ENCODE data around the gene AKAP6.
"Not testable (repeated sequence)": the region's sequence is repeated elsewhere in the genome, so short reads cannot be mapped to it uniquely, and the experiment has no call there.

The AKAP6 gene

DNA sequence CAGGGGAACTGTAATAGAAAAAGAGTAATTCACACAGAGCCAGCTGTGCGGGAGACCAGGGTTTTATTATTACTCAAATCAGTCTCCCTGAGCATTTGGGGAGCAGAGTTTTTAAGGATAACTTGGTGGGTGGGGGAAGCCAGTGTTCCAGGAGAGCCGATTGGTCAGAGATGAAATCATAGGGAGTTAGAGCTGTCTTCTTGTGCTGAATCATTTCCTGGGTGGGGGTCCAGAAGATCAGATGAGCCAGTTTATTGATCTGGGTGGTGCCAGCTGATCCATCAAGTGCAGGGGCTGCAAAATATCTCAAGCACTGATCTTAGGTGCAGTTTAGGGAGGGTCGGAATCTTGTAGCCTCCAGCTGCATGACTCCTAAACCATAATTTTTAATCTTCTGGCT is 44.1 kb downstream of the AKAP6 start:
- DNase-seq (ENCODE audit: low read depth in 3 of 3), result not testable (repeated sequence)

DNA sequence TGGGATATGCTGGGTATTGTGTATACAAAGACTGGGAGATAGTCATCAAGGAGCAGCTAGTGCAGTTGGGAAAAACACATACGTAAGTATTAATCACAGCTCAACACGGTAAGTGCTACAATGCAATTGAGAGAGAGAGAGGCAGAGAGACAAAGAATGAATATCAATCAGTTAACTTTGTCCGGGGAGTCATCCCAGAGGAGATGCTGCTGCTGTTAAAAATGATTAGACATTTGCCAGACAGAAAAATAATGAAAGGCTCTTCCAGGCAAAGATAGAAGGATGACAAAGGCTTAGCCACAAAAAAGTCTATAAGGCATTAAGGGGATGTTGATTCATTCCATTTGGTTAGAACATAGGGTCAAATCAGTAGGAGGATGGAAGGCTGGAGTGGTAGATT is 45.1 kb downstream of the AKAP6 start:
- no peak for DNase-seq (ENCODE audit: low read depth in 3 of 3)

DNA sequence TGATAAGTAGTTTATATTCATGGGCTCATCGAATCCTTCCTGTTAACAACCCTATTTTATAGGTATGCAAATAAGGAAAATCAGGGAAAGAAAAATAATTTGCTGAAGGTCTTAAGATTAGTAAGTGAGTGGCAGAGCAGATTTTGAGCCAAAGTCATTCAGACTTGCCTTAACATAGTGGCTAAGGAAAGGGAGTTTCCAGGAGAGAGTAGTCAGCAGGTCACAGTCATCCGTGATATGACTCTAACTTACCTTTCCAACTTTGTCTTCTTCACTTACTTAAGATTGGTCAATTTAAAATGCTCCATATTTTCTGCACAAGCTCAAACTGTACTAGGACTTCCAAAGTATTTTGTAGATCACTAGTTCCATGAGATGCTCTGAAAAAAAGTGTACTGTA is 46.6 kb downstream of the AKAP6 start:
- no peak for DNase-seq (ENCODE audit: low read depth in 3 of 3)

DNA sequence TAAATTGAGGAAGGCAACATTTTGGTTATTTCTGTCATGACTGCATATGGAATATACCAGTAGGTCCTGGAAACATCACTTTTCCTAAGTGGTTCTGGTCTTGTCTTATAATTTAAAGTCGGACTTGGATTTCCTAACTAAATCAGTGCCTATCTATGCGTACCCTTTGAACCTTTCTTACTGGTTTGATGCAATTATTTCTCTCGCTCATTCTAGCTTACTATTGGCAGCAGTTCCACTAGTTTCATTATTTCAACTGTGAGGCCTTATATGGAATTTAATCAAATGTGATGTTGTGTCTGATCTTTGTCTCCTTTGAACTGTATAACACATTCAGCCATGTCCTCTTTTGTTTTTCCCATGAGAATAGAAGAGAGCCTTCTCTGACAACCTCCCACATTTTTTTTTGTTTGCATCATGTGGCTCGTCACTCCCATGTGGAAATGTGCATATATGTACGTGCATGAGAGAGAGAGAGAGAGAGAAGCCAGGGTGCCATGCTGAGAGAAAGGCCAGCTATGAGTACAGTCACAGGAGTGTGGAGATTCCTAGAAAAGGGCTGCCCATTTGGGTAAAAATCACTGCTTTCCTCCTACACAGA is 48.0 kb downstream of the AKAP6 start:
- no peak for DNase-seq (ENCODE audit: low read depth in 3 of 3)

DNA sequence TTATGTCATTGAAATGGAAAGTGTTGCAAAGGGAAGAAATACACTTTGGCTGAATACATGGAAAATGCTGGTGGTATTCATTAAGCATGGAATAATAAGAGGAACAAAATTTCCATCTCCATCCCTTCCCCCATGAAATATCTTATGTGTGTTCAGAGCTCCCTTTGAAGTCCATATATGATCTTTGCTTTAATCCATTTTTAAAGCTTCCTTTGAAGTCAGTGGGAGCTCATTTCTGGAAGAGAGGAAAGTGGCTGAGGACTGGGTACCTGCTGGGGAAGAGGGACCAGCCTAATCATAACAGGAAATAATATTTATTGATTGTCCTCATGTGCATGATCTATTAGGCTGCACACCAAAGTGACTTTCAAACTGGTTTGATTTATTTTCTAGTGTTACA is 49.2 kb downstream of the AKAP6 start:
- no peak for DNase-seq (ENCODE audit: low read depth in 3 of 3)

DNA sequence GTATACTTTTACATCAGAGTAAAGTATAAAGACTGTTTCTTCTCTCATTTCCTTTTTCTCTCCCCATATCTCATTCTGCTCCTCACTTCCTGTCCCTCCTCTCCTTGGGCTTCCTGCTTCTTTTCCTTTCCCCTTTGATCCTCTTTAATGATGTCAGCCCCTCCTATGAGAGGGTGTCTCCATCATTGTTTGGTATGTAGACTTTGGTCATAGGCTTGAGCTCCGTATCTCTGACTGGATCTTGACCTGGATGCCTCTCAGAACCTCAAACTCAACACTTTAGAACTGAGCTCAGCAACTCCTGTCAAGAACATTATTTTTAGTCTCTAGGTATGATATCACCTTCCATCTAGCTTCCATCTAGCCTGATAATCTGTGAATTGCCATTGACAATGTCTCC is 50.3 kb downstream of the AKAP6 start:
- no peak for DNase-seq (ENCODE audit: low read depth in 3 of 3)

DNA sequence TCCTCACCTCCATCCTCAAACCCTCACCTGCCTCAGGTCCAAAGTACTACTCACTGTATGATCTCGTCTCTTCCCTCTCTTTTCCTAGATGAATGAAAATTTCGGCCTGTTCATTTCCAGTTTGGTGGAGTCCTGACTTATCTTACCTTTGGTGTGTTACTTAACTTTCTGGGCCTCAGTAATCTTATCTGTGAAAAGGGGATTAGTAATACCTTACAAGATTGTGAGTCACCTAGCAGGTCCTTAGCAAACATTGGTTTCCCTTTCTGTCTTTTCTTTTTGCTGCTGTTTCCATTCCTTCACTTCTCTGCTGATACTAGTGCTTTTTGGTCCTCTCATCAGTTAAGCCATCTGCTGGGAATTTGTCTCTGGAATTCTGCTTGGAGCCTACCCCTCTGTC is 52.8 kb downstream of the AKAP6 start:
- no peak for DNase-seq (ENCODE audit: low read depth in 3 of 3)

DNA sequence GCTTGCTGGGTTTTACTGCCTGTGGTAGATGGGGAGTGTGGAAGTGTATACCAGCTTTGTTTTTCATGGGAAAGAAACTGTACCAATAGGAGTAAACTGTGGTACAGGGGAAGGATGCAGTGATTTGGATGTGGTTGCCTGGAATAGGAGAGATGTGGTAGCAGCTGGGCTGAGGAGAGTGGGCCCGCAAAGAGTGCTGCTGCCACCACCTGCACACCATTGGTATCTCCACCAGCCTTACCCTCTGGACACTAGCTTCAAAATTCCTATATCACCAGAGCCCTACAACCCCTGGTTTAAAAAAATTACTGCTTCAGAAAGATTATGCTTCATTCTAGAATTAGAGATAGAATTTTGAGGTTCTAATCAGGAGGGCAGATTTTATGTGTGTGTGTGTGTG is 53.6 kb downstream of the AKAP6 start:
- DNase-seq (ENCODE audit: low read depth in 3 of 3), result no peak

DNA sequence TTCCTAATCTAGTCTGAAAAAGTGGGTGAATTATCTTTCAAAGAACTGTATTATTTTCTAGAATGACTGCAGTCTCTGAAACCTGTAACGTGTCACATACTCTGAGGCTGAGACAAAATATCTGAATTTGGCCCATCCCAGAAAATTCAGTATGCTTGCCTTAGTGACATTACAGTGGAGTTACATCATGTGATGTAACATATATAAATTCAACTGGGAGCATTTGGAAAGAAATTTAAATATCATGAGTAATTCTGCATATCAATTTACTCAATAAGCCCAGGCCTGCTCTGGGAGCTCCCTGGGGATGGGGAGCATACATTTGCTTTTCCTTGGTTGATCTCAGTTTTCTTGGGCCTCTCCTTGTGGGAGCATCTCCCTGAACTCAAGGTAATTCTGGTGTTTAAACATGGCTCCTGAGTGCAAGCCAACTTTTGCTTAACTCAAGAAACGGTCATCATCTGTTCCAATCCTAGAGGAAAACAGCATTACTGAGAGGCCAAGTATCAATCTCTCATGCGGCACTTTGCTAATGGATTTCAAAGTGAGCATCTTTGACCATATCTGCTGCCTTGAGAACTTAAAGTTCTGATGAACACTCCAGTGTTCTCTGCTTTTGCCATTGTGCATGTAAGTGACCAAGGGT is 54.4 kb downstream of the AKAP6 start:
- DNase-seq (ENCODE audit: low read depth in 3 of 3), result no peak

DNA sequence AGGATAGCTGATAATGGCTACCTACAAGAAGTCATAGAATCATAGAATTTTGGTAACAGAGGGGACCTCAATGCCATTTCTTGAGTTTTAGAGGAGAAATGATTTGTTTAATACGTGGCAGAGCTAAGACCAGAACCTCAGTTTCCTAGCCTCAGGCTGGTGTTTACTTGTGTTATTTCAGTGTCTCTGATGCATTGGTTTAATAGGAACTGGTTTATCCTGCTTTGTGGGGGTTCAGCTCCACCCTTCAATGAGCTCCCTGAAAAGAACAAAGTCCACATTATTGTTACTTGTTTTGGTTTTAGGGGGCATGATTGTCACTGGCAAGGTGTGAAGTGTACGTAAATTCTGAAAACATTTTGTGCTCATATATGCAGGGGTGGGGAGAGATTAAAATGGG is 55.4 kb downstream of the AKAP6 start:
- DNase-seq (ENCODE audit: low read depth in 3 of 3), result no peak

DNA sequence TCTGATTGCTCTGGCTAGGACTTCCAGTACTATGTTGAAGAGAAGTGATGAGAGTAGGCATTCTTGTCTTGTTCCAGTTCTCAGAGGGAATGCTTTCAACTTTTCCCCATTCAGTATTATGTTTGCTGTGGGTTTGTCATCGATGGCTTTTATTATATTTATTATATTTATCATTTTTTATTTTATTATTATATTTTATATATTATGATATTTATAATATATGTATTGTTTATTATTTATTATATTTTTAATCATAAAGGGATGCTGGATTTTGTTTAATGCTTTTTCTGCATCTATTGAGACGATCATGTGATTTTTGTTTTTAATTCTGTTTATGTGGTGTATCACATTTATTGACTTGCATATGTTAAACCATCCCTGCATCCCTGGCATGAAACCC is 58.2 kb downstream of the AKAP6 start:
- not testable (repeated sequence) for DNase-seq (ENCODE audit: low read depth in 3 of 3)

DNA sequence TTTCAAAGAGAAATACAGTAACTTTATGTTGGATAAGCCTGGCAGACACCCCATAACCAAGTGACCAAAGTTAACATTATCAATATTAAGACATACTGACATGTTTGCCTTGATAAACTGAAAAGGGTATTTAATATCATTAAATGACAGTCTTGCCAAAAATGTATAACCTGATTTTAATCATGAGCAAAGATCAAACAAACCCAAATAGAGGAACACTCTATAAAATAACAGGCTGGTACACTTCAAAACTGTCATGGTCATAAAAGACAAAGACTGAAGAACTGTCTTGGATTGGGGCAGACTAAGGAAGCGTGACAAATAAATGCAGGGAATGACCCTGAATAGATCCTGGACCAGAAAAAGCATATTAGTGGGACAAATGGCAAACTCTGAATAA is 64.0 kb downstream of the AKAP6 start:
- DNase-seq (ENCODE audit: low read depth in 3 of 3), result no peak

DNA sequence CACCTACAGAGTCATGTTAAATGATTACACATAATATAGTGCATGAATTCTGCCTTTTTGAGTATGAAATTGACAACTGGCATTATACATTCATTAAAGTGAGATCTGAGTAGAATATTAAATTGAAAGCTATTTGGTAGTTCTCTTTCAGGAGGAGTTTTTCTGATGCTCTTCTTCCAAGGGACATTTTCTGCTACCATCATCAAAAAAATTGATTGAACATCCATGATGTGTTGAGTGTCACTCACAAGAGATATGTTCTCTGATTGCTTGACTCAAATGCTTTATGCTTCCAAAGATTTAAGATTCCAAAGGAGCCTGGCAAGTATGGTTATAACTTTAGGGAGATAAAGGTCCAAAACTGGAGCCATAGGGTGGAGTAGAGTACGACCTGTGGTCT is 64.9 kb downstream of the AKAP6 start:
- no peak for DNase-seq (ENCODE audit: low read depth in 3 of 3)

DNA sequence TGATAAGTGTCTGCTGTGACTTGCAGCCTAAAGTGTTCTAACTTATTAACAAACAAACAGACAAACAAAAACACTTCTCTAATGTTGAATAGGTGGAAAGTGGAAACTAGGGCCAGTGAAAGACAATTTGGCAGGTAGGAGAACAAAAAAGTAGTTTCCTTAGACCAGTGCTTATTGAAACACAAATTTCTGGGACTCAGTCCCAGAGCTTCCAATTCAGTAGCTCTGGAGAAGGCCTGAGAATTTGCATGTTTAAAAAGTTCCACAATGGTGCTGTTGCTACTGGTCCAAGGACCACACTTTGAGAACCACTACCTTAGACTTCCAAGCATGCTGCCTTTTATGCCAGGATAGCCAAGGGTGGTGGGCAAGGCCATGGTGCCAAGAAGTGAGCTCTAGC is 67.8 kb downstream of the AKAP6 start:
- DNase-seq (ENCODE audit: low read depth in 3 of 3), result no peak

DNA sequence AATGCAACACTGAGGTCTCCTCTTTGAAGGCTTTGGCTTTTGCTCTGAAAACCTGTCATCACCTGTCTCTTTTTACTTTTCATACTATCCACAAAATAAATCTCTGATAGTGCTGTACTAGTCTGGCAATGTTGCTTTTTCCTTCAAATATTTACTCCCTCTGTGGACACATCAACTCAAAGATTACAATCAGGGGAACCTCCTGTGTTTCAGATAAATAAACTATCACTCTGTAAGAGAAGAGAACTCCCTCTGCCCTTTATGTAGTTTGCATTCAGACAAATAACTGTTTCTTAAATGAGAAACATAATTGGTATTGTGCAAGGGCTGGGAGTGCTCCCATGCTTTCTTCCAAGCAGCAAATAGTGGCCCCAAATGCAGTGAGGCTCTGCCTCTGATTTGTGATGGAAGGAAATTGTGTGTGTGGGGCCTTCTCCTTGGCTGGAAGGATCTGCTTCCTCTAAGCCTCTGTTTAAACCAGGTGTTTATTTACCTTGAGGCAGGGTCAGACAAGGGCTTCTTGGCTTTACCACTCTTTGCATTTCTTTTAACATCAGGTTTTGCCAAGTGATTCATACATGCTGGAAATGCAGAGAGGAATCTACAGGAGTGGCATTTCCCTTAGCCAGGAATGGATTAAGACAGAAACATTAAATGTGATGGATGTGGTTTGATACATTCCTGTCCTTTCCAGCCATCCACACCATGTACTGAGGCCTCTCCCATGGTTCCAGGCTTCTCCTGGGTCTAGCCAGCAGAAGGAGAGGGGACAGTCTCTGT is 69.0 kb downstream of the AKAP6 start:
- no peak for DNase-seq (ENCODE audit: low read depth in 3 of 3)

DNA sequence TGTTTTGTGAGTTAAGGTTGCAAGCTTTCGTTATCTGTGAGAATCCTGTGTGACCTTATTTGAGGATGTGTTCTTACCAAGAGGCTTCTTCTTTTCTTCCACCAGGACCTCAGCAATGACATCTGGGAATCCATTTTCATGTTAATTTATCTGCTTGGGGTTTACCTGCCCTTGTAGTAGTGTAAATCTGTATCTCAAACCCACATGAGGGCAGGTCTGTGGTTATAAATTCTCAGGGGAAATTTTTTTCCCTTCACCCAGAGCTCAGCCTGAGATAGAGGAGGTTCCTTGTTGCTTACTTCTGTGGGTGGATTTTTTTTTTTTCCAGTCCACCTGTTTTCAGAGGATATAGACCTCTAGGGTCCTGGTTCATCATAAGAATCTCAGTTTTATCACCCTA is 70.8 kb downstream of the AKAP6 start:
- no peak for DNase-seq (ENCODE audit: low read depth in 3 of 3)

DNA sequence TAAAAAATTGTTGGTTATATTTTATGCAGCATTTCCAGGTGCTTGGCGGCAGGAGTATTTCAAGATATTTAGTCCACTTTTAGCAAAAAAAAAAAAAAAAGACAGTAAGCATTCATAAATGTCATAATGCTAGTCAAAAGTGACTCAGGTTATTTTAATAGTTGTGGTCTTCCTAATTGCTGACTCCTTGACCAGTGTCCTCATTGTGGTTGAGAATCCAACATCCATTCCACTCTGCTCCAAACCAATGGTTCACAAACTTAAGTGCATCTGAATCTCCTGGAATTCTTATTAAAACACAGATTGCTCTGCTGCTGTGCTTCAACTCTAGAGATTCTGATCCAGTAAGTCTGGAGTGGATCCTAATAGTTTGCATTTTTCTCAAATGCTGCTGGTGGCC is 71.4 kb downstream of the AKAP6 start:
- no peak for DNase-seq (ENCODE audit: low read depth in 3 of 3)

DNA sequence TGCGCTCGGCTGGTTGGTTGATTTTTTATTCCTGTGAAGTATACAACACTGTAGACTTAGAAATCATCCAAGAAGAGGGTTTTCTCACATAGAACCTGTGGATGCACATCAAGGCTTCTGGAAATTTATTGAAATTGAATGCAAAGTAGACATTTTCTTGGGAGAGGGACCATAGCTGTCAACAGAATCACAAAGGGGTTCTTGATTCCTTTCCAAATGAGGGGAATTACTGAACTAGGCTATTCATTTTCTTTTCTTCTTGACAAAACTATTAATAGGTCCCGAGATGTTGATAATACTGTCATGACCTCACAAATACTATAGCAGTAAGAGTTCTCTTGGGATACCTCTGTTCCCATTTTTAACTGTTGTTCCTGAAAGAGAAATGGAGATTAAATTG is 73.9 kb downstream of the AKAP6 start:
- DNase-seq (ENCODE audit: low read depth in 3 of 3), result no peak

DNA sequence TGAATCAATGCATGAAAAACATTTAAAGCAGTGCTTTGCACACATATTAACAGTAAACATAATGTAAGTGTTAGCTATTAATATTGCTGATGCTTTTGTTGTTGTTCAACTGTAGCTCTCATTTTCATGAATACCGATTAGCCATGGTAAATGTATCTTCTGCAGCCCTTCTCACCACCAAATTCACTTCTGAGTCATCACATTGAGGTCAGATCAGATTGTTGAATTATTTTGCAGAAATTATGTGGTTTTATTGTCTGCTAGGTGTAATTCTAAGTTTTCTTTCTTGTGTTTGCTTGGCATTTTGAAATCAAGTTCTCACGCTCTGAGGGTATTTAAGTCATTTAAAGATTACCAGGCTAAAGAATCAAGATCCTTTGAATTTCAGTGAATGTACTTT is 74.6 kb downstream of the AKAP6 start:
- no peak for DNase-seq (ENCODE audit: low read depth in 3 of 3)

DNA sequence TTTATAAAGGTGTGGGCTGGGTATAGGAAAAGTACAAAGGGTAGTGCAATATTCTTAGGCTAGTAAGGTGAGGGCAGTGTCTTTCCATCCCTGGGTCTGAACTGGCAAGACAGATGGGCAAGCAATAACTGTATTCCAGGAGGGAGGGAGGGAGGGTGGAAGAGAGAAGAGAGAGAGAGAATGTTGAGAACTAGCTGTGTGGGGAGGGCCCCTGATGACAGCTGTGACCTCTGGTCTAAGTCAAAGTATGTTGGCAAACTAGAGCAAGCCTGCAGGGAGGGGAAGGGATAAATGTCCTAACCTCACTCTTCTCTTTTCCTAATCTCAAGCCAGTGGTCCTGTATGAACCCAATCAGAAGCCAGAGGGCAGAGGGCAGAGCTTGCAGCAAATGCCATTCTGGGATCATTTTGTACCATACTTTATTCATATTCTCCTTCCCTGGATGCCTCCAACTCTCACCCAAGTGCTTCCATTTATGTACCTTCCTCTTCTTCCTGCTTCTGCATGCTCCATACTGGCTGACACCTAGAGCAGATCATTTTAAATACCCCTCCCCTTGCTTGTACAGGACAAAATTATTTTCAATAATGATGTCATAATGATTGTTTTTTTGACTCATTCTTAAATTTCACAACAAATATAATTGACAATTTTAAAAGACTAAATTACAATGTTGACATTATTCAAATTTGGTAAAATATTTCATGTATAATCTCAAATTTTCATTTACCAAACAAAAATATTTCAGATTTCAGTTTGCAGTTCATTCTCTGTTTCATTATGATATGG is 75.9 kb downstream of the AKAP6 start:
- DNase-seq (ENCODE audit: low read depth in 3 of 3), result no peak

DNA sequence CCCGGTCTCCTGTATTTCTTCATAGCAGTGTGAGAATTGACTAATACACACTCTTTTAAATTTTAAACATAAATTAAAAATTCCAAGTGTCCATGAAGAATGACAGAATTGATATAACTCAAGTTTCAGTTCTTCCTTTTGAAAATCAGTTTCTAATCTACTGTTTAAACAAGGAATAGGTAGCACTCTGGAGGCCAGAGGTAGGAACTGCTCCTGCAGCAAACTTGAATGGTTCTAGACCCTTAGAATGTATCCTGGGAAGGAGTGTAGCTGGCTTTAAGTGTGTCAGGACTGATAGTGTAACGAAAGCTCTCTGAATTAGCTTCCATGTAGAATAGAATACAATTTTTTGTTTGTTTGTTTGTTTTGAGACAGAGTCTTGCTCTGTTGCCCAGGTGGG is 76.8 kb downstream of the AKAP6 start:
- DNase-seq (ENCODE audit: low read depth in 3 of 3), result no peak

DNA sequence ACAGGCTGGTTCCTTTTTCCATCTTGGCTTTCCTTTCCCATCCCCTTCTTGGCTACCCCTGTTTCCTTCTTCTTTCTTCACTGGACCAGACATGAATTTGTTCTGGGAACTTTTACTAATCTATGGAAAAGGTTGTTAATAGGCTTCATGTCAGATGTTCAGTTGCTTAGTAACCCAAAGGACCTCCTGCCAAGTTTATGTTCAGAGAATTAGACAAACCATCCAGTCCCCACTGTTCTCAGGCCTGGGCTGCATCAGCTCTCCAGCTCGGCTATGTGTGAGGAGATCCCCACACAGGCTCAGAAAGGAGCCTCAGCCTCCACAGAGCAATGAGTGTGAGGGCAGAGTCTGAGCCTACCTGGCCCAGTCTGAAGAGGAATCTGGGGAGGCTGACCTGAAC is 78.0 kb downstream of the AKAP6 start:
- no peak for DNase-seq (ENCODE audit: low read depth in 3 of 3)

DNA sequence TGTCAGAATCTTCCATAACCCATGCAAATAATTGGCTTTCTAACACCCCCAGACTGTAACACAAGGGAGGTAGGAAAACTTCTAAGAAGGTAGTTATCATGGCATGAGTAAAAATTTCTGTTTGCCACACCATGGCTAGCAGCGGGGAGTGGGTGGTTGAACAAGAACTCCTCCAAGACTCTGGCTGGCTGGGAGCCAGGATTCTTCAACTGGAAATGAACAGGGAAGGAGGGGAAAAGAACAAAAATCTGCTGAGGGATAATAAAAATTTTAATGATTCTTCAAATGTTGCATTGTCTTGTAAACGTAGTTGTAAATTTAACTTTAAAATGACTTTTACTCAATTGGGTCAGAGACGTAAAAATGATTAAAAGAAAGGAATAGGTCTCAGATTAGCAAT is 78.9 kb downstream of the AKAP6 start:
- DNase-seq (ENCODE audit: low read depth in 3 of 3), result no peak
